ENCODE data around the gene ISG20L2. TPM values are rescaled to one million over a fixed set of nuclear protein-coding genes. Genes with fewer than 3 reads are reported as not detected.

ISG20L2 gene
- total RNA-seq, 1 donor from 2014 or later, result 42.7 TPM

Other genes with a start within 250 kb of the ISG20L2 start
- gene MEF2D, start 228.0 kb downstream of the ISG20L2 start, total RNA-seq, result 55.3 TPM
- gene IQGAP3, start 156.2 kb downstream of the ISG20L2 start, total RNA-seq, result 0.68 TPM
- gene TTC24, start 149.0 kb downstream of the ISG20L2 start, total RNA-seq, result not detected
- gene NAXE, start 137.0 kb downstream of the ISG20L2 start, total RNA-seq, result 119 TPM
- 42.5 TPM for gene GPATCH4, start 127.3 kb downstream of the ISG20L2 start, total RNA-seq
- 5.6 TPM for gene HAPLN2, start 109.4 kb downstream of the ISG20L2 start, total RNA-seq
- 1.1 TPM for gene BCAN, start 86.6 kb downstream of the ISG20L2 start, total RNA-seq
- 42.4 TPM for gene NES, start 51.4 kb downstream of the ISG20L2 start, total RNA-seq
- gene CRABP2, start 23.2 kb downstream of the ISG20L2 start, total RNA-seq, result 229 TPM
- 49.5 TPM for gene METTL25B, start 297 bp downstream of the ISG20L2 start, total RNA-seq
- gene MRPL24, start 12.3 kb upstream of the ISG20L2 start, total RNA-seq, result 91.6 TPM
- gene HDGF, start 22.9 kb upstream of the ISG20L2 start, total RNA-seq, result 151 TPM
- 70.9 TPM for gene PRCC, start 38.8 kb upstream of the ISG20L2 start, total RNA-seq
- gene SH2D2A, start 88.1 kb upstream of the ISG20L2 start, total RNA-seq, result 6.7 TPM
- gene INSRR, start 130.4 kb upstream of the ISG20L2 start, total RNA-seq, result 0.13 TPM
- 1.7 TPM for gene NTRK1, start 132.1 kb upstream of the ISG20L2 start, total RNA-seq
- 10.0 TPM for gene PEAR1, start 165.0 kb upstream of the ISG20L2 start, total RNA-seq
- not detected for gene LRRC71, start 191.9 kb upstream of the ISG20L2 start, total RNA-seq